ENCODE results near the gene MAPKAPK5.
"Not testable (repeated sequence)": the region's sequence is repeated elsewhere in the genome, so short reads cannot be mapped to it uniquely, and the experiment has no call there.

MAPKAPK5 gene

DNA sequence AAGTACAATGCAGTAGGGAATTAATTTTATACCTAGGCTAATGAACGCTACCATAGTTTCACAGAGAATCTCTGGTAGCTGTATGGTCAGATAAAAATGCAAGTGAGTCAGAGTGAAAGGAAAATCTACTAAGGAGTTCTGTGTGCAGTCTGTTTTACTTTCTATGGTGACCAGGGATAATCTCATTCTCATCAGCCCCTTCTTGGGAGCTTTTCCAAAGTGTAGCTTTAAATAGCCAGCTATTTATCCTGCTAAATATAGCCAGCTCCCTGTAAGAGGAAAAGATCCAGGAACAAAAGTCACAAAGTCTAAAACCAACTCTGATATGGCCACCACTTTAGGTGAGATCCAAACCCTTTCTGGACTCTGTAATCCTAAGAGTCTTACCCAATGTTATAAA is 95.4 kb downstream of the MAPKAPK5 start:
- TF ChIP-seq GATA1 (IDR thresholded peaks at IDR 0.05; ENCODE audit: low read depth, low read length) (no peak), POLR2A (IDR thresholded peaks at IDR 0.05; ENCODE audit: low read length) (no peak)
- DNase-seq = no peak

DNA sequence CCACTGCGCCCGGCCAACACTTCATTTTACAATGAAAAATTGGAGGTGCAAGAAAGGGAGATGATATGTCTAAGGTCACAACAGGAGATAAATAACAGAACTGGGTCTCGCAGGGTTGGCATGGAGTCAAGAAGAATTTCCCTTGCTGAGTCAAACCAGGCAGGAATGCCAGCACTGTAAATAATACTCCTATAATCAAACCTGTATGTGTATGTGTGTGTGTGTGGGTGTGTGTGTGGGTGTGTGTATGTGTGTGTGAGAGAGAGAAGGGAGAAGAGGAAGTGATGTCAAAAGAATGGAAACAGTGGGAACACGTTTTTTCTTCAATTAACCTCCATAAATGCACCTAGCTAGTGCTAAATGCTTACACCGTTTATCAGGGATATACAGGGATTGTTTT is 100.5 kb downstream of the MAPKAPK5 start:
- no peak for TF ChIP-seq GATA1 (IDR thresholded peaks at IDR 0.05; ENCODE audit: low read depth, low read length)
- no peak for TF ChIP-seq POLR2A (IDR thresholded peaks at IDR 0.05; ENCODE audit: low read length)
- DNase-seq = no peak

DNA sequence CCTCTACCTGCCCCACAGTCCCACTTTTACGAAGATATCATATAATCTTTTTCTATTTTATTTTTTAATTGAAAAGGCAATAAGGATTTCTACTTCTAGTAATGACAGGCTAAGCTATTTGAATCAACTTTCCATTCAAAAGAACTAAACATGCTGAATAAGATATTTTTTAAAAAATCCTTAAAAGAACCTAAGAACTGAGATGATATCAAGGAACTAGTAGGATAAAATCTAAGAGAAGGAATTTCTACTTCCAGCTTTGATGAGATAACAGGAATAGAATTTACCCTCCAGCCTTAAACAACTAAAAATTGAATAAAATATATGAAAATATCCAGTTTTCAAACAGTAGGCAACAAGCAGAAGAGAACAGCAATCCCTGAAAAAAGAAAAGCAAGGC is 101.9 kb downstream of the MAPKAPK5 start:
- no peak for DNase-seq
- TF ChIP-seq POLR2A (IDR thresholded peaks at IDR 0.05; ENCODE audit: low read length) = no peak
- TF ChIP-seq GATA1 (IDR thresholded peaks at IDR 0.05; ENCODE audit: low read depth, low read length) = no peak

DNA sequence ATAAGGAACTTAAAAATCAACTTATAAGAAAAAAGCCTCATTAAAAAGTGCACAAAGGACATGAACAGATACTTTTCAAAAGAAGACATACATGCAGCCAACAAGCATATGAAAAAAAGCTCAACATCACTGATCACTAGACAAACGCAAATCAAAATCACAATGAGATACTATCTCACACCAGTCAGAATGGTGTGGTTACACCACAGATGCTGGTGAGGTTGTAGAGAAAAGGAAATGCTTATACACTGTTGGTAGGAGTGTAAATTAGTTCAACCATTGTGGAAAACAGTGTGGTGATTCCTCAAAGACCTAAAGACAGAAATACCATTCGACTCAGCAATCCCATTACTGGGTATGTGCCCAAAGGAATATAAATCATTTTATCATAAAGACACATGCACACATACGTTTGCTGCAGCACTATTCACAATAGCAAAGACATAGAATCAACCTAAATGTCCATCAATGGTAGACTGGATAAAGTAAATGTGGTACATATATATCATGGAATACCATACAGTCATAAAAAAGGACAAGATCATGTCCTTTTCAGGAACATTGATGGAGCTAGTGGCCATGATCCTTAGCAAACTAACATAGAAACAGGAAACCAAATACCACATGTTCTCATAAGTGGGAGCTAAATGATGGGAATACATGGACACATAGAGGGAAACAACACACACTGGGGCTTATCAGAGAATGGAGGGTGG is 109.1 kb downstream of the MAPKAPK5 start:
- not testable (repeated sequence) for DNase-seq
